GM12878 (cell line): ENCODE data around the gene SPAG7. TPM values are rescaled to one million over a fixed set of nuclear protein-coding genes. Genes with fewer than 3 reads are reported as not detected.
A peak's percentile ranks its signal among the peaks of the same experiment; 100 is the strongest.

ENCODE experiments used
- E4F1 ChIP-seq: fragments of 450-650 bp; IDR thresholded peaks from 2 replicates; pipeline ENCODE4 v1.6.1; 2018; ENCODE audit warnings: borderline replicate concordance, mild to moderate bottlenecking; ENCODE audit not compliant: partially characterized antibody
- FOXK2 ChIP-seq: fragments of 450-650 bp; IDR thresholded peaks from 2 replicates; pipeline ENCODE4 v1.6.1; 2017; ENCODE audit warnings: mild to moderate bottlenecking, moderate library complexity
- MEF2A ChIP-seq: IDR thresholded peaks from 2 replicates; pipeline ENCODE4 v1.6.1; 2011; ENCODE audit warnings: low read depth, mild to moderate bottlenecking, low read length, moderate library complexity; ENCODE audit not compliant: insufficient read depth
- NR2F1 ChIP-seq: fragments of 450-650 bp; conservative IDR thresholded peaks from 2 replicates; pipeline ENCODE4 v1.6.1; 2017; ENCODE audit warnings: mild to moderate bottlenecking
- RAD21 ChIP-seq: IDR thresholded peaks from 2 replicates; pipeline ENCODE4 v1.6.1; 2011; ENCODE audit warnings: mild to moderate bottlenecking, low read depth, low read length, moderate library complexity; ENCODE audit not compliant: insufficient read depth
- RFX5 ChIP-seq: IDR thresholded peaks from 2 replicates; pipeline ENCODE4 v1.6.1; 2011; ENCODE audit warnings: low read depth, low read length, improper control_type of control experiment
- SIX5 ChIP-seq: IDR thresholded peaks from 2 replicates; pipeline ENCODE4 v1.6.1; 2011; ENCODE audit warnings: mild to moderate bottlenecking, low read depth, low read length, moderate library complexity; ENCODE audit not compliant: severe bottlenecking
- SMC3 ChIP-seq: IDR thresholded peaks from 2 replicates; pipeline ENCODE4 v1.6.1; 2011; ENCODE audit warnings: low read length, improper control_type of control experiment, borderline replicate concordance
- STAT1 ChIP-seq: fragments of 450-650 bp; conservative IDR thresholded peaks from 2 replicates; pipeline ENCODE4 v1.6.1; 2014; ENCODE audit warnings: antibody characterized with exemption, mild to moderate bottlenecking
- ZBED1 ChIP-seq: IDR thresholded peaks from 2 replicates; pipeline ENCODE4 v1.6.1; 2016; ENCODE audit warnings: borderline replicate concordance
- ZBTB40 ChIP-seq: fragments of 450-650 bp; IDR thresholded peaks from 2 replicates; pipeline ENCODE4 v1.6.1; 2016; ENCODE audit warnings: mild to moderate bottlenecking, moderate library complexity, borderline replicate concordance
- polyA plus RNA-seq, 11 experiments: library from polyadenylated mRNA; depleted of rRNA in 4 of 11; unstranded in 6 of 11; stranded (reverse) in 5 of 11; fragments of >200 nt; fragmentation: Nextera tagmentation in 4 of 11; fragmentation: Illumina TruSeq in 1 of 11; extraction: Ambion mirVana in 4 of 11; extraction: Trizol in 1 of 11; gene quantifications; 1 replicate in 1 of 11; 2 replicates in 10 of 11; pipeline versions ENCODE4 v1.2.1 to v1.2.3, GENCODE V29; 2011 to 2016; ENCODE audit warnings: inconsistent platforms in 2 of 11, missing spikeins in 2 of 11, low read depth in 1 of 11
- total RNA-seq, 4 experiments: library from RNA; depleted of rRNA in 3 of 4; stranded (reverse); fragments of >200 nt in 3 of 4; fragmentation: Illumina TruSeq in 1 of 4; extraction: Trizol in 1 of 4; gene quantifications; 2 replicates each; pipeline versions ENCODE4 v1.2.1 to v1.2.3, GENCODE V29; 2013 to 2021
- TF ChIP-seq, protein P1 (sequence below): IDR thresholded peaks from 2 replicates; pipeline ENCODE4 v1.6.1; 2011; ENCODE audit warnings: low read depth, low read length, improper control_type of control experiment, borderline replicate concordance
- TF ChIP-seq, protein P2 (sequence below): IDR thresholded peaks from 2 replicates; pipeline ENCODE4 v1.6.1; 2012; ENCODE audit warnings: low read depth, low read length, improper control_type of control experiment
- TF ChIP-seq, protein P3 (sequence below): fragments of 450-650 bp; IDR thresholded peaks from 2 replicates; pipeline ENCODE4 v1.6.1; 2016; ENCODE audit warnings: mild to moderate bottlenecking

SPAG7 gene
- total and polyA plus RNA-seq, 10 of the 15 experiments (the other 5 are each of a cell fraction or from before 2014, with no cell fraction given): 7.9 to 146 (median 88.7) TPM

DNA sequence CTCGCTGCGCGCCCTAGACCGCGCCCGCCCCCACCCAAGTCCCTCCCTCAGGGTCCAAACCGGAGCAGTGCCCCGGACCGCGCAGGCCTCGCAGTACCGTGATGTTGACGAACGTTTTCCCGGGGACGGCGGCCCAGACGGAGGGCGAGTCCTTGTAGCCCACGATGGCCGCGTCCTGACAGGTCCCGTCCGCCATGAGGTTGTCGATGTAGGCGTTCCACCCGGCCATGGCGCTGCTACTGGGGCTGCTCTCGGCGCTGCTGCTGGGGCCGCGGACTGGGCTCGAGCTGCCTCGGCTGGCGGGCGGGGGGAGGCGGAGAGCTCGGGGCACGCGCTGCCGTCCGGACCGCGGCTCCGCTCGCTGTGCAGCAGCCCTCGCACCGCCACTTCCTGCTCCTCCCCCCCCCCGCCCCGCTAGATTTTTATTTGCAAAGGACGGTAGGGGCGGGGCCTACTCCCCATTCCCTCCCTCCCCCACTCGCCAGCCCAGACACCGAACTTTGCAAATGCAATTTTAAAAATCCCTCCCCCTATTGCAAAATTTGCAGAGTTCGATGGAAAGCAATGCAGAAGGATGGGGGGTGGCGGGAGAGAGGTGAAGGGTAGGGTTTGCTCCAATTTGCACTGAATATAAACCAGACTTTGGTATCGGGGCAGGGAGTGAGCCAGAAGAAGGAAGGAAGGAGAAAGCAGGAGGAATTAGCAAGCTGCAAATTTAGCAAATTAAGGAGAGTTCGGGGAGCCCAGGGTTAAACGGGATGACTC is 19.3 kb downstream of the SPAG7 start, which contains the start of gene PFN1 (continued):
- TF ChIP-seq E4F1: no peak
- TF ChIP-seq RFX5: 0 out of 2 replicates have a peak, but pooled peaks have one; percentile 27
- TF ChIP-seq, protein P1, sequence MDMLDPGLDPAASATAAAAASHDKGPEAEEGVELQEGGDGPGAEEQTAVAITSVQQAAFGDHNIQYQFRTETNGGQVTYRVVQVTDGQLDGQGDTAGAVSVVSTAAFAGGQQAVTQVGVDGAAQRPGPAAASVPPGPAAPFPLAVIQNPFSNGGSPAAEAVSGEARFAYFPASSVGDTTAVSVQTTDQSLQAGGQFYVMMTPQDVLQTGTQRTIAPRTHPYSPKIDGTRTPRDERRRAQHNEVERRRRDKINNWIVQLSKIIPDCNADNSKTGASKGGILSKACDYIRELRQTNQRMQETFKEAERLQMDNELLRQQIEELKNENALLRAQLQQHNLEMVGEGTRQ: no peak
- peak; percentile 33; the same call in 1 of the 2 replicates for TF ChIP-seq ZBTB40
- TF ChIP-seq, protein P2, sequence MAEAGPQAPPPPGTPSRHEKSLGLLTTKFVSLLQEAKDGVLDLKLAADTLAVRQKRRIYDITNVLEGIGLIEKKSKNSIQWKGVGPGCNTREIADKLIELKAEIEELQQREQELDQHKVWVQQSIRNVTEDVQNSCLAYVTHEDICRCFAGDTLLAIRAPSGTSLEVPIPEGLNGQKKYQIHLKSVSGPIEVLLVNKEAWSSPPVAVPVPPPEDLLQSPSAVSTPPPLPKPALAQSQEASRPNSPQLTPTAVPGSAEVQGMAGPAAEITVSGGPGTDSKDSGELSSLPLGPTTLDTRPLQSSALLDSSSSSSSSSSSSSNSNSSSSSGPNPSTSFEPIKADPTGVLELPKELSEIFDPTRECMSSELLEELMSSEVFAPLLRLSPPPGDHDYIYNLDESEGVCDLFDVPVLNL: peak; percentile 76
- no peak for TF ChIP-seq MEF2A
- no peak; the same call in 1 of the 2 replicates for TF ChIP-seq NR2F1
- no peak for TF ChIP-seq STAT1
- no peak for TF ChIP-seq RAD21
- TF ChIP-seq SMC3: no peak
- TF ChIP-seq, protein P3, sequence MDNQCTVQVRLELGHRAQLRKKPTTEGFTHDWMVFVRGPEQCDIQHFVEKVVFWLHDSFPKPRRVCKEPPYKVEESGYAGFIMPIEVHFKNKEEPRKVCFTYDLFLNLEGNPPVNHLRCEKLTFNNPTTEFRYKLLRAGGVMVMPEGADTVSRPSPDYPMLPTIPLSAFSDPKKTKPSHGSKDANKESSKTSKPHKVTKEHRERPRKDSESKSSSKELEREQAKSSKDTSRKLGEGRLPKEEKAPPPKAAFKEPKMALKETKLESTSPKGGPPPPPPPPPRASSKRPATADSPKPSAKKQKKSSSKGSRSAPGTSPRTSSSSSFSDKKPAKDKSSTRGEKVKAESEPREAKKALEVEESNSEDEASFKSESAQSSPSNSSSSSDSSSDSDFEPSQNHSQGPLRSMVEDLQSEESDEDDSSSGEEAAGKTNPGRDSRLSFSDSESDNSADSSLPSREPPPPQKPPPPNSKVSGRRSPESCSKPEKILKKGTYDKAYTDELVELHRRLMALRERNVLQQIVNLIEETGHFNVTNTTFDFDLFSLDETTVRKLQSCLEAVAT: peak; percentile 61; the same call in 1 of the 2 replicates
- peak; percentile 73; the same call in 1 of the 2 replicates for TF ChIP-seq FOXK2
- TF ChIP-seq SIX5: no peak
- peak; percentile 49; the same call in 1 of the 2 replicates for TF ChIP-seq ZBED1
